Right cardiac atrium (tissue), 5 donors: ENCODE measurements around the gene SMIM11. TPM values are rescaled to one million over a fixed set of nuclear protein-coding genes. Genes with fewer than 3 reads are reported as not detected.
A peak's percentile ranks its signal among the peaks of the same experiment; 100 is the strongest.

Source experiments
- ATAC-seq, 2 donors: fragments of 200-7000 bp; cut with Tn5 transposase; one replicate each; pipeline versions ENCODE4 v1.8.0 to v1.9.1; 2020; ENCODE audit warnings: moderate library complexity in 2 of 2, mild to moderate bottlenecking in 1 of 2
- DNase-seq, 3 donors: peaks; one replicate each; pipeline ENCODE4 v3.0.0-alpha.2; 2020
- H3K27ac ChIP-seq: one replicate; pipeline ENCODE4 v1.5.1; 2013; ENCODE audit warnings: mild to moderate bottlenecking, low read length, control low read depth, moderate library complexity
- H3K27me3 ChIP-seq: one replicate; pipeline ENCODE4 v1.6.1; 2013; ENCODE audit not compliant: control insufficient read depth, insufficient read depth
- H3K4me1 ChIP-seq: one replicate; pipeline ENCODE4 v1.6.1; 2013; ENCODE audit warnings: low read length; ENCODE audit not compliant: control insufficient read depth, insufficient read depth
- H3K4me3 ChIP-seq: one replicate; pipeline ENCODE4 v1.5.1; 2013; ENCODE audit warnings: low read length, control low read depth
- H3K9me3 ChIP-seq: one replicate; pipeline ENCODE4 v1.6.1; 2013; ENCODE audit warnings: low read length; ENCODE audit not compliant: control insufficient read depth
- WGBS: extraction: QIAGEN DNeasy Blood & Tissue Kit; methylation state at CpG from one replicate; pipeline ENCODE4 v1.1.7; 2013; 5-methylcytosine and 5-hydroxymethylcytosine counted together
- intact Hi-C, 4 donors: fragments of 100-400 bp; cut with DNase I; formaldehyde crosslinking; loops; one replicate each; pipeline versions ENCODE4 v1.11.0 to v1.14.0; 2022 to 2023
- polyA plus RNA-seq: library from polyadenylated mRNA; stranded (reverse); fragments of 200-250 nt; gene quantifications from one replicate; pipeline ENCODE4 v1.2.3, GENCODE V29; 2013
- total RNA-seq, 4 donors: library from RNA; stranded (reverse); fragmentation: NEBNext Ultra II Directional; extraction: Animal tissue kit (Norgen Biotek cat#: 25700); gene quantifications; one replicate each; pipeline ENCODE4 v1.2.1, GENCODE V29; 2021
- donor health status: healthy with polysubstance abuse.
- donor health status: DM: no; HTN: yes; CAD: no.
- donor health status: DM: no; HTN: no; CAD: no.
- donor health status: DM: no; HTN: yes; CAD: no; lungs with severe emphysema.
- donor health status: DM: yes; HTN: yes; CAD: no.

The SMIM11 gene
- total and polyA plus RNA-seq, 5 donors: 8.8 to 12.8 (median 11.1) TPM

DNA sequence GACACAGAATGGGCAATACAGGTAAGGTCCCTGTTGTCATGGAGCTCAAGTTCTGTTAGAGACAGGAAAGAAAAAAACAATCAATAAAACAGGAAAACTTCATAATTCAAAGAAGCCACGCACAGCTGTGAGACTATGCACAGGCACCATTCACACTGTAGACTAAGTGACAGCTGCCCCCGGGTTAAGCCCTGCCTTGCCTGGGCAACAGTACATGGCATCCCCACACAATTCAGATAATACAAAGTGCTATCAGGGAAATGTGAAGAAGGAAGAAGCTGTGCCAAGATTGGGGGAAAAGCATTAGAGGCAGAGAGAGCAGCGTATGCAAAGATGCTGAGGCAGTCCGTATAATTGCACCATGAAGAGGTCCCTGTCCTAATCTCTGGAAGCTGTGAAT lies 20.5 kb upstream of the SMIM11 start:
- H3K9me3 ChIP-seq: no peaks in the 10 kb centered on the region
- H3K27ac ChIP-seq: no peak overlapping the region
- DNase-seq (no peak), ATAC-seq (peak; percentile 64 to 75)
- no peaks in the 10 kb centered on the region for H3K27me3 ChIP-seq
- intact Hi-C loops: no loop called here
- H3K4me1 ChIP-seq: no peaks in the 10 kb centered on the region
- no peak overlapping the region for H3K4me3 ChIP-seq
- WGBS: 62% methylated on average over 4 of the region's 4 CpGs

DNA sequence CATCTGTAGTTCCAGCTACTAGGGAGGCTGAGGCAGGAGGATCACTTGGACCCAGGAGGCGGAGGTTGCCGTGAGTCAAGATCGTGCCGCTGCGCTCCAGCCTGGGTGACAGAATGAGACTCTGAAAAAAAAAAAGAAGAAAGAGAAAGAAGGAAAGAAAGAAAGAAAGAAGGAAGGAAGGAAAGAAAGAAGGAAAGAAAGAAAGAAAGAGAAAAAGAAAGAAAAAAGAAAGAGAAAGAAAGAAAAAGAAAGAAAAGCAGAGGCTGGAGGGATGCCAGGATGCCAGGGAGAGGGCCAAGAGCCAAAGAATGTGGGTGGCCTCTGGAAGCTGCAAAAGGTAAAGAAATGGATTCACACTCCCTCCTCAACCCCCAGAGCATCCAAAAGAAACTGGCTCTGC lies 19.7 kb upstream of the SMIM11 start:
- DNase-seq: no peak
- WGBS: 96% methylated on average over 5 of the region's 5 CpGs
- intact Hi-C loops: no loop called here

DNA sequence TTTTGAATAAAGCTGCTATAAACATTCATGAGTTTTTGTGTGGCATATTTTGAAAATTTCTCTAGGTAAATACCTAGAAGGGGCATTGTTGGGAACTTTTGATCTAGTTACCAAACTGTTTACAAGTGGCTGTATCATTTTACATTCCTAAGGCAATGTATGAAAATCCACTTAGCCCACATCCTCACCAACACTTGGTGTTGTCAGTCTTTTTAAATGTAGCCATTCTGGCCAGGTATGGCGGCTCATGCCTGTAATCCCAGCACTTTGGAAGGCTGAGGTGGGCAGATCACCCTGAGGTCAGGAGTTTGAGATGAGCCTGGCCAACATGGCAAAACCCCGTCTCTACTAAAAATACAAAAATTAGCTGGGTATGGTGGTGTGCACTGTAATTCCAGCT lies 17.4 kb upstream of the SMIM11 start:
- 97% methylated on average over 2 of the region's 2 CpGs for whole genome bisulfite sequencing
- H3K9me3 ChIP-seq: no peaks in the 10 kb centered on the region
- H3K27me3 ChIP-seq: no peaks in the 10 kb centered on the region
- intact Hi-C loops: no loop called here
- DNase-seq: no peak
- H3K27ac ChIP-seq: no peak overlapping the region
- no peaks in the 10 kb centered on the region for H3K4me1 ChIP-seq
- no peak overlapping the region for H3K4me3 ChIP-seq
- ATAC-seq: no peak

More for the DNA sequence above, 19.7 kb upstream of the SMIM11 start:
- Histone ChIP-seq H3K4me3 (no peak overlapping the region), H3K9me3 (no peaks in the 10 kb centered on the region), H3K27me3 (no peaks in the 10 kb centered on the region), H3K4me1 (no peaks in the 10 kb centered on the region), H3K27ac (no peak overlapping the region)
- no peak for ATAC-seq

- intact Hi-C loops: no loop called here
- Histone ChIP-seq H3K27me3 (no peaks in the 10 kb centered on the region), H3K4me3 (no peak overlapping the region), H3K27ac (no peak overlapping the region), H3K9me3 (no peaks in the 10 kb centered on the region), H3K4me1 (no peaks in the 10 kb centered on the region)
- 47% methylated on average over 1 of the region's 1 CpG for WGBS
- ATAC-seq: no peak
- DNase-seq: no peak
Observed at GRCh38 chr21:34358866-34359265, 16.4 kb upstream of the SMIM11 start.

DNA sequence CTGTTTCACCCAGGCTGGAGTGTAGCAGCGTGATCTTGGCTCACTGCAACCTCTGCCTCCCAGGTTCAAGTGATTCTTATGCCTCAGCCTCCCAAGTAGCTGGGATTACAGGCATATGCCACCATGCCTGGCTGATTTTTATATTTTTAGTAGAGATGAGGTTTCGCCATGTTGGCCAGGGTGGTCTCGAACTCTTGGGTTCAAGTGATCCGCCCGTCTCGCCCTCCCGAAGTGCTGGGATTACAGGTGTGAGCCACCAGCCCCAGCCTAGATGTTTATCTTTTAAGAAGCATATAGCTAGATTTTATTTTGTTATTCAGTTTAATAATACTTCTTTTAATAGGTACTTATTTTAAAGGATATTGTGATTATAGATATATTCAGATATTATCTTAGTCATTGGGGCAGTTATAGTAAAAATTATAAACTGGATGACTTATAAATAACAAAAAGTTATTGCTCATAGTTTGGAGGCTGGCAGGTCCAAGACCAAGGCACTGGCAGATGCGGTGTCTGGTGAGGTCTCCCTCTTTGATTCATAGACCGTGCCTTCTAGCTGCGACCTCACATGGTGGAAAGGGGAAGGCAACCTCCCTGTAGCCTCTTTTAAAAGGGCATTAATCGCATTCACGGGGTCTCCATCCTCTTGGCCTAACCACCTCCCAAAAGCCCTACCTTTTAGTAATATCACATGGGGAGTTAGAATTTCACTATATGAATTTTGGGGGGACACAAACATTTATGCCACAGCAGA lies 14.6 kb upstream of the SMIM11 start:
- H3K27ac ChIP-seq: no peak overlapping the region
- no peaks in the 10 kb centered on the region for H3K27me3 ChIP-seq
- H3K4me1 ChIP-seq: no peaks in the 10 kb centered on the region
- DNase-seq (no peak), ATAC-seq (no peak)
- intact Hi-C loops: no loop called here
- H3K4me3 ChIP-seq: no peak overlapping the region
- 90% methylated on average over 12 of the region's 12 CpGs for WGBS
- no peaks in the 10 kb centered on the region for H3K9me3 ChIP-seq

DNA sequence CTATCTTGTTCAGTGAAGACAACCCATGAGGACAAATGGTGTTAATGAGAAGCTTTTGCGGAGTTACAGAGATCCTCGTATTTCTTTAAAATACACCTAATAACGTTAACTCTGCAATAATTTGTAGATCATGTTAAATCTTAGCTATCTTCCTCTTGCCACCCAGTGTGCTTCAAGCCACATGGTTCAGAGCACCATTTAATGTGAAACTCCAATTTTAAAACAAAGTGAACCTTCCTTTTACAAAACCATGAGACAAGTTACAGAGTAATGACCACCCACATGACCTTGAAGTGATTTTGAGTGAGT lies 13.2 kb upstream of the SMIM11 start:
- Histone ChIP-seq H3K9me3 (no peaks in the 10 kb centered on the region), H3K4me1 (no peaks in the 10 kb centered on the region), H3K4me3 (no peak overlapping the region), H3K27ac (no peak overlapping the region), H3K27me3 (no peaks in the 10 kb centered on the region)
- intact Hi-C loops: no loop called here
- no peak for DNase-seq
- ATAC-seq: no peak
- 23% methylated on average over 3 of the region's 3 CpGs for WGBS

DNA sequence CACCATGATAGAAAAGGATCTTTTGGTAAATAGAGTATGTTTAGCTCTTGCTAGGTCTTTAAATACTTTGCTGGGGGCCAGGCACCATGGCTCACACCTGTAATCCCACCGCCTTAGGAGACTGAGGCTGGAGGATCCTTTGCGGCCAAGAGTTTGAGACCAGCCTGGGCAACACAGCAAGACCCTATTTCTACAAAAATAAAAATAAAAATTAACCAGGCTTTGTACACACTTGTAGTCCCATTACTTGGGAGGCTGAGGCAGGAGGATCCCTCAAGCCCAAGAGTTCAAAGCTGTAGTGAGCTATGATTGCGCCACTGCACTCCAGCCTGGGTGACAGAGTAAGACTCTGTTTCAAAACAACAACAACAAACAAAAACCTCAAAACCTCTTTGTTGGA lies 12.6 kb upstream of the SMIM11 start:
- Histone ChIP-seq H3K9me3 (no peaks in the 10 kb centered on the region), H3K4me1 (no peaks in the 10 kb centered on the region), H3K27ac (no peak overlapping the region), H3K4me3 (no peak overlapping the region), H3K27me3 (no peaks in the 10 kb centered on the region)
- no peak for DNase-seq
- intact Hi-C loops: no loop called here
- no peak for ATAC-seq
- over 99% methylated on average over 3 of the region's 3 CpGs for WGBS

GRCh38 chr21:34363733-34364132 lies 11.6 kb upstream of the SMIM11 start, which contains the start of gene KCNE2:
KCNE2 (plus strand) TSS chr21:34364006; CDS start chr21:34370479, 6,473 bp downstream.
- WGBS: 75% methylated on average over 3 of the region's 3 CpGs

GRCh38 chr21:34364921-34365320 lies 10.4 kb upstream of the SMIM11 start:
- DNase-seq (no peak), ATAC-seq (no peak)
- H3K4me3 ChIP-seq: no peak overlapping the region
- no peak overlapping the region for H3K27ac ChIP-seq
- no peaks in the 10 kb centered on the region for H3K4me1 ChIP-seq
- intact Hi-C loops: no loop called here
- no peaks in the 10 kb centered on the region for H3K9me3 ChIP-seq
- H3K27me3 ChIP-seq: no peaks in the 10 kb centered on the region

More at GRCh38 chr21:34363733-34364132, 11.6 kb upstream of the SMIM11 start, which contains the start of gene KCNE2:
- Histone ChIP-seq H3K4me3 (no peak within 1 kb of the TSS), H3K27ac (no peak within 1 kb of the TSS), H3K27me3 (no peaks in the 10 kb centered on the region), H3K4me1 (no peaks in the 10 kb centered on the region), H3K9me3 (no peaks in the 10 kb centered on the region)
- DNase-seq: no peak
- intact Hi-C loops: no loop called here
- ATAC-seq: no peak

DNA sequence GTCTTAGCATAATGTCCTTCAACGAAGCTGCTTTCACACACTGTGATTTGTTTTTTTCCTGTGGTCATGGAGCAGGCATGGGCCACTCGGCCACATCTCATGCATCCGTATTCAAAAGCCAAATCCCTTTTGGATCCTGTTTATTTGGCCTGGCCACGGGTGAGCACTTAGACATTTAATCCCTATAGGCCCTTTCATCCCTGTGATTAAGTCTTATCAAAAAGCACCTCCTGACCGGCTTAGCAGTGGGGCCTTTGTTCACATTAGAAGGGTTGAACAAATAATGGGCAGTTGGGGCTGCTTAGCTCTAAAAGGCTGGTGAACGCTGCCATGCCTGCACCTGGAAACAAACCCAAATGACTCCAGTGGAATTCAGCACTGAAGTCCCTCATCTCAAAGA lies 9.5 kb upstream of the SMIM11 start:
- no peak for DNase-seq
- Histone ChIP-seq H3K4me3 (no peak overlapping the region), H3K4me1 (no peaks in the 10 kb centered on the region), H3K27me3 (no peaks in the 10 kb centered on the region), H3K9me3 (no peaks in the 10 kb centered on the region), H3K27ac (no peak overlapping the region)
- WGBS: 72% methylated on average over 6 of the region's 6 CpGs
- intact Hi-C loops: no loop called here
- ATAC-seq: no peak

DNA sequence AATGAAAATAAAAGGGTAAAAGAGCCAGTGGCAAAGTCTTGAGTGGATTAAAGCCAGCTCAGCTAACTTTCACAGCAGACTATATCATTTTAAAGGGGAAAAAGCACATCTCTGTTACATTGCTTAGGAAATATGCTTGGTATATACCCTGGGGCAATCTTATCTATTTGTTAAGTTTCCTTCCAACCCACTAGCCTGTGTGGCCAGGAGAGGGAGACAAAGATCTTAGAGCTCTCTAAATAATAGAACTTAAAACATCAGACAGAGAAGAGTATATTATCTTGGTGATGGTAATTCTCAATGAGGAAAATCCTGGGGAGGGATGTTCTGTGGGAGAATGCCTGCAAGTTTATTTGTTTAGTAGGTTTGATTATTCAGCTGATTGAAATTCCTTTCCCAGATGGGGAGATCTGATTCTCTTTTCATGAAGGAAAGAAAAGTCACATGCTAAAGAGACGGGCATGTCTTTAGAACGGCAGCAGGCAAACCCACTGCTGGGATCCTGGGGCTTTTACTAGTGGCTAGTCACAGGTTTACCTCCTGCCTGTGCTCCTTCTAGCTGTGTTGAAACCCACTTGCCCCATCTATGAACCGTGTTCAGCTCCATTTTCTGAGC lies 7.9 kb upstream of the SMIM11 start:
- 57% methylated on average over 3 of the region's 3 CpGs for WGBS
- no peak overlapping the region for H3K27ac ChIP-seq
- H3K4me3 ChIP-seq: no peak overlapping the region
- H3K27me3 ChIP-seq: no peaks in the 10 kb centered on the region
- no peaks in the 10 kb centered on the region for H3K4me1 ChIP-seq
- no peaks in the 10 kb centered on the region for H3K9me3 ChIP-seq
- intact Hi-C loops: no loop called here
- DNase-seq: no peak
- peak; percentile 61 for ATAC-seq
